Measurements from ENCODE around the gene KRT32.
A peak's percentile ranks its signal among the peaks of the same experiment; 100 is the strongest.

Gene KRT32

GRCh38 chr17:41492351-41492750, 25.2 kb upstream of the KRT32 start:
- DNase-seq, result peak in 1 of 2 donors; percentile 36

- no peak for DNase-seq
Measured at GRCh38 chr17:41491476-41491875, 24.3 kb upstream of the KRT32 start.

DNA sequence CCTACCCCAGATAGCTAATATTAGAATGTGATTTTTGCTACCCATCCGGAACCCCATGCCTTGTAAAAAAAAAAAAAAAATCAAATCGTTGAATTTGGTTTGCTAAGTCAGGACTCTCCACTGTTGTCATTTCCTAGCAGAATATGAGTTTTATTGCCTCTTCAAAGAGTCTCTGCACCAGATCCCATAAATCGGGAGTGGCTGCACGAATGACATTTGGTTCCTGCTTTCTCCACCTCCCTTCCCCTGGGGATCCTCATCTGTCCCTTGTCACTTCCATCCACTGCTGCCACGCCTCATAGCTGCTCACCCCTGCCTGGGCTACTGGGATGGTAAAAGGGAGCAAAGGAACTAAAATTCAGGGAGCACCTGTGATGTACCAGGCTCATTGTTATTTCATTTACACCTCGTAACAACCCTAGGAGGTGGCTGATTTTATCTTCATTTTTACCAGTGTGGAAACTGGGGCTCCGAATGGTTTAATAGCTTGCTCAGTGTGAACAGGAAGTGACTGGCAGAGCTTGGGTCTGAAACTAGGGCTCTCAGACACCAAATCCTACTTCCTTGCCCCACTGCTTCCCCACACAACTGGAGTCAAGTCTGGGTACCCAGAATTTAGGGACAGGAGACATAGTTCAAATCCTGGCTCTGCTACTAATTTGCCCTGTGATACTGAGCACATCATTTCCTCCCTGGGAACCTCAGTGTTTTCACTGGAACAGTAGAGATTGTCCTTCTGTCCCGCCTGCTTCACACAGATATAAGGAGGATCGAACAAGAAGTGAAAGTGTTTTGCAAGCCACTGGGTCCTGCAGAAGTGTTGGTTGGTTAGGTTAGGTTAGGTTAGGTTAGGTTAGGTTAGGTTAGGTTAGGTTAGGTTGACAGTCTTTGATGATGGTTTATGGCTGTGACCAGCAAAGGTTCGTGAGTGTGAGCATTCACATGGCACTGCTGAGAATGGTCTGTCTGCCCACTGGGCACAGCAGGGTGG, 23.1 kb upstream of the KRT32 start:
- DNase-seq, result no peak

DNA sequence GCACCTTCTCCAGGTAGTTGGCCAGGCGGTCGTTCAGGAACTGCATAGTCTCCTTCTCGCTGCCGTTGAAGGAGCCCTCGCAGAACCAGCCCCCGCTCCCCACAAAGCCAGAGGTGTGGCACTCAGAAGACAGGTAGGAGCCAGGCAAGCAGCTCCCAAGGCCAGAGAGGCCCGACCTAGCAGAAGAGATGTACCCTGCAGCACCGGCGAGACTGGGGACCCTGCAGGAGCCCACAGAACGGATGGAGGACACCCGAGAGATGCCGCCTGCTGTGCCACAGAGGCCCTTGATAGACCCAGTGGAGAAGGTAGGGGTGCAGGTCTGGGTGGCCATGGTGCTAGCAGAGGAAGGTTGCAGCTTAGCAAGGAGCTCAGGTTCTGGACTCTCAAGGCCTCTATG, 22.3 kb upstream of the KRT32 start, which contains the start of gene KRT36:
TSS of gene KRT36 (minus strand) at position 380 of the 400 bp plus-strand sequence. CDS start at position 334, 46 bp downstream.
- DNase-seq, result no peak

GRCh38 chr17:41486809-41487530, 19.8 kb upstream of the KRT32 start:
- DNase-seq, result peak; percentile 6 to 19

DNA sequence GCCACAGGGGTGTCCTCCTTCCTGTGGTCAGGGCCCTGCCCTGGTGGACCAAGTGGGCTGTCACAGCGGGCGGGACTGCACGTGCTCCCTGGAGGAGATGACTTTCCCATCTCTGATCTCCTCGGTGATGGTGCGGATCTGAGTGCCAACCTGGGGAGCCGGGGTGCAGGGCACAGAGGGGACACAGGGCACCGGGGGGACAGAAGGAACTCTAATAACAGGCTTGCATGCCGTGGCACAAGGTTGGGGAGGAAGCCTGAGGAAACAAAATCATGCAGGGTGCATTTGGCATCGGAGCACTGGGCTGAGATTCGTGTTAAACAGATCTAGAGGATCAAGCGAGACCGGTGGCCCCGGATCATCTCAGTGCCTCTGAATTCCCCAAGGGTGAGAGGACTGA, 19.1 kb upstream of the KRT32 start:
- DNase-seq, result no peak

GRCh38 chr17:41484920-41485904, 18.0 kb upstream of the KRT32 start:
- no peak for DNase-seq

DNA sequence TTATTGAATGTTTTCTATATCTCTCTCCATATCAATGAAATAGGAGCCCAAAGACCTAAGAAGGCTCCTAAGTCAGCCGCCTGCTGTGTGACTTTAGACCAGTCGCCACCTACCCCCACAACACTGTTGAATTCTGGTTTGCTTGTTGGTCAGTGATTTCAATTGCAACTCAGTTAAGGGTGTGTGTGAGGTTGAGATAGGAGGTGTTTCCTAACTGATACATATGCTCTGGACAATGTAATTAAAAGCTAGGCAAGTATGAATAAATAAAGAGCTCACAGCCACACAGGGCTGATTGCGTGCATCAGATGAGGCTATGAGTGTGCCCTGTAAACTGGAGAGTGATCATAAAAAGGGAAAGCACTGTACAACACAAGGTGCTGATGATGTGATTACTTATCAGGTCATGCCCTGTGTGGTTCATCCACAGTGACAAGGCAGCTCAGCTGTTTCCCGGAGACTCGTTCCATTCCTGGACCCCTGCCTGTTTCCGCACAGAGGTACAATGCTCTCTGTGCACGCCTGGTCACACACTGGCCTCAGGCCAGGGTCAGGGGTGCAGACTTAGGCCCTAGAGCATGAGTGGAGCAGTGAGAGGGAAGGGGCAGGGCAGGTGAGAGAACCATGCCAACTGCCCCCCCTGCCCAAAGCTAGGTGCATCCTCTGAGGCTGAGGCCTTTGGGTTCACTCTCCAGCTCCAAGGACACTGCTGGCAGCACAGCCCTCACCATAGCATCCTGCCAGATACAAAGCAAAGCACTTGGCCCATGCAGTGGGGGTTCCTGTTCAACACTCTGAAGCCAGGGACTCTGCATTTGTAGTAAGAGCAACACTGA, 17.0 kb upstream of the KRT32 start:
- no peak for DNase-seq

- DNase-seq, result no peak
Measured at GRCh38 chr17:41483531-41483930, 16.3 kb upstream of the KRT32 start.

GRCh38 chr17:41481036-41481435, 13.8 kb upstream of the KRT32 start, which contains the start of gene KRT35:
TSS of gene KRT35 (minus strand) at chr17:41481151. CDS start at chr17:41481097, 54 bp downstream.
- DNase-seq, result no peak

DNA sequence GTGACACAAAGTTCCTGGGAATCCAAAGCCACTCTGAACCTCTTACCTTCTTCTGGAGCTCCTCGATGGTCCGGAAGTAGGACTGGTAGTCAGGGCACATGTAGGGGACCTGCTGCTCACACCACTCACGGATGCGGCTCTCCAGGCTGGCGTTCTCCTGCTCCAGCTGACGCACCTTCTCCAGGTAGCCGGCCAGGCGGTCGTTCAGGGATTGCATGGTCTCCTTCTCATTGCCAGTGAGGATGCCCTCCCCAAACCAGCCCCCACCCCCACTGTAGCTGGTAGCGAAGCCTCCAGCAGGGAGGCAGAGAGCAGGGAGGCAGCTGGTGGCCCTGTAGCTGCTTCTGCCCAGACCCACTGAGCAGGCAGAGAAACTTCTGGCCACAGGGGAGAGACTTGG, 13.4 kb upstream of the KRT32 start:
- no peak for DNase-seq

- no peak for DNase-seq
Measured at GRCh38 chr17:41480136-41480535, 12.9 kb upstream of the KRT32 start.

DNA sequence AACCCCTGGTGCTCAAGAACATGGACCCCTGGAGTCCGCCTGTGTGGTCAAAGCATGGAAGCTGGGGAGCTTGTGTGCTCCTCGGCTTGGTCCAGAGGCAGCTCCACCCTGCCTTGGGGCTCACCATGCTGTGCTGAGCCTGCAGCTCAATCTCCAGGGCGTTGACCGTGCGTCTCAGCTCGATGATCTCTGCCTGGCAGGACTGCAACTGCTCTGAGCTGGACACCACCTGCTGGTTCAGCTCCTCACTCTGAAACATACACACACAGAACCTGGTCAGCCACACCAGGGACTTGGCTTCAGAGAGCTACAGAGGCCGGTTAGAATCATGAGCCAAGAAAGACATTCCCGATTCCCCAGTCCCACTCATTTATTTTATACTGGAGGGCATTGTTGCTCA, 11.1 kb upstream of the KRT32 start:
- no peak for DNase-seq

DNA sequence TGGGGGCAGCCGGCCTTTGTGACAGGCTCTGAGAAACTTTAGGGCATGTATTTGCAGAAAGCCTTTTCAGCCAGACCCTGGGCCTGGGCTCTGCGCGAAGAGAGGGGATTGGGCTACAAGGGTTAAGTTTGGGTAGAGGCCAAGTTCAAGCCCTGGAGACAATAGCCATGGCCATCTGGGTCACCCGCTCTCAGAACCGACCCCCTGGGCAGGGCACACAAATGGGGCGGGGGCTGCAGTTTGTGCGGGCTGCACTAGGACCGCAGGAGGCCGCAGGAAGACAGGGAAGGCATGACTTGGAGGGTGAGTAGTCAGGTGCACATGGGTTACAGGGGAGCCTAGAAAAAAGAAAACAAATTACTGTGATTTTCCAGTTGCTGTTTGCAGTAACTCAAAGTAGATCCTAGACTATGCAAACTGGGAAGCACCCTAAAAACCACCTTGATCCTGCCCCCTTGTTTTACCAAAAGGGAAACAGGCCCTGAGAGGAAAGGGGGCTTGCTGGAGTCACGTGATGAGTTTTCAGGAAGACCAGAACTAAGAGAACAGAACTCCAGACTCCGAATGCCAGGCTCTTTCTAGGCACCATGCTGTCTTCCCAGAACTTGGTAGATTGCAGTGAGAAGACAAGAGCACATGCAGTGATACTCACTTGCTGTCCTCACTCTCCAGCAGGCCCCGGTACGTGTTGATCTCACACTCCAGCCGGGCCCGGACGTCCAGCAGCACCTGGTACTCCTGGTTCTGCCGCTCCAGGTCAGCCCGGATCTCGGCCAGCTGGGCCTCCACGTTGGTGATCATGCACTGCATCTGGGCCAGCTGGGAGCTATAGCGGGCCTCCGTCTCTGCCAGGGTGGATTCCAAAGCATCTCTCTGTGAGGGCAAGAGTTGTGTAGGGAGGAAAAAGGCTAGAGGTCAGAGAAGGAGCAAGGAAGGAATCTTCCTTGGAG, 10.0 kb upstream of the KRT32 start:
- no peak for DNase-seq

- no peak for DNase-seq
Measured at GRCh38 chr17:41475421-41475820, 8.2 kb upstream of the KRT32 start.

DNA sequence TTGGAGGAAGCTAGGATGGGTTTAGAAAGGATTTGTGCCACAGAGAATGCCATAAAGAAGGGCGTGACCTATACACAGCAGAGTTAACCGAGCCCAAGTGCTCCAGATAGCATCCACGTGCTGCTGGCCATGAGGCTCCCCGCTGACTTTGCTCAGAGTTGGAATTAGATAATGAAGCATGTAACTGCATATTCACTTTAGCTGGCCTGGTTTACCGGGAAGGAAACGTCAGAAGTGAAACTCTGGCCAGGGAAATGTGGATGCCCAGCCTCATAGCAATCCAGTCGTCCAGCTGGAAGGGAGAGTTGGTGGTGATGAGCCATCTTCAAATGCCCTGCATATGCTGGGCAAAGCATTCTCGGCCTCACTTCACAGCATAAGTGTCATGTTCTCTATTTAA, 7.7 kb upstream of the KRT32 start:
- DNase-seq, result no peak

DNA sequence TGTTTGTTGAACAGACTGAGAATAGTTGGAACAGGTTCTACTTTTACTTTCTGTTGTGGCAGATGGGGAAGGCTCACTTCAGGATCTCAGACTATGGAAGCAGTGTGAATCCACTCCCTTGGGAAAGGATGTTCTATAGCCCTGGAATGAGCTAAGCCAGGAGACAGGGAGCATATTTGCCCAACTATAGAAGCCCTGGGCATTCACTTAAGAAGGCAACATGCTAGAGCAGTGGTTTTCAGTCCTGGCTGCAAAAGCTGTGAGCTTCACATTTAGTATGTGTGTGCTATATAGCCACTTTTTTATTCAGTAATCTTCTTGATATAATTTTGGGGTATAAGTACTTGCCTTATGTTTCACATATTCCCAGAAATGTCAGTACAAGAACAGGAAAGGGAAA, 1.2 kb upstream of the KRT32 start:
- no peak for DNase-seq

- no peak for DNase-seq
Measured at GRCh38 chr17:41467561-41467960, 375 bp upstream of the KRT32 start.

GRCh38 chr17:41464682-41465081, 2.5 kb downstream of the KRT32 start:
- DNase-seq, result no peak

- no peak for DNase-seq
Measured at GRCh38 chr17:41464173-41464572, 3.0 kb downstream of the KRT32 start.

Measured in CD4-positive, alpha-beta T cell treated with Interleukin-1 beta for 1 hour (primary cell).